HTR-8/SVneo (cell line): ENCODE measurements around the gene RETN.

Source experiments
- DNase-seq: peaks from one replicate; pipeline ENCODE4 v3.0.0; 2011; ENCODE audit warnings: low spot score, mixed read lengths; ENCODE audit not compliant: insufficient read length
- FAIRE-seq: peaks from 2 replicates; lab custom pipeline; 2011; peaks lifted over from hg19 to GRCh38; lab: Jason Lieb, UNC

Gene RETN

DNA sequence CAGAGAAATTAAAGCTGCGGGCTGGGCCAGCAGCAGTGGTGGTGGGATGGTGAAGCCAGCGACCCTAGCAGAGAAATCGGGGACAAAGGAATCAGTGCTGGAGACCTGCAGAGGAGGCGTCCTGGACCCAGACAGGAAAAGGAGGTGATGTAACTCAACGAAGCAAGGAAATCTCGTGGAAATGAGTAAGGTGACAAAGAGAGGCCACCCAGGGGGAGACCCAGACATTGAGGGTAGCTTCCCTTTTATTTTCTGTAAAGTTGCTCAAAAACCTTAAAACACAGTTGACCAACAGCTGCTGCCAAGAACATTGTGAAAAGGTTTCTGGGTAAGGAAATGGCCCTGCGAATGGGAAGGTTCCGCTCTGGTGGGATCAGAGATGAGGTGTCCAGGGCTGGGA is 13.3 kb upstream of the RETN start:
- DNase-seq (no peak), FAIRE-seq (no peak)

DNA sequence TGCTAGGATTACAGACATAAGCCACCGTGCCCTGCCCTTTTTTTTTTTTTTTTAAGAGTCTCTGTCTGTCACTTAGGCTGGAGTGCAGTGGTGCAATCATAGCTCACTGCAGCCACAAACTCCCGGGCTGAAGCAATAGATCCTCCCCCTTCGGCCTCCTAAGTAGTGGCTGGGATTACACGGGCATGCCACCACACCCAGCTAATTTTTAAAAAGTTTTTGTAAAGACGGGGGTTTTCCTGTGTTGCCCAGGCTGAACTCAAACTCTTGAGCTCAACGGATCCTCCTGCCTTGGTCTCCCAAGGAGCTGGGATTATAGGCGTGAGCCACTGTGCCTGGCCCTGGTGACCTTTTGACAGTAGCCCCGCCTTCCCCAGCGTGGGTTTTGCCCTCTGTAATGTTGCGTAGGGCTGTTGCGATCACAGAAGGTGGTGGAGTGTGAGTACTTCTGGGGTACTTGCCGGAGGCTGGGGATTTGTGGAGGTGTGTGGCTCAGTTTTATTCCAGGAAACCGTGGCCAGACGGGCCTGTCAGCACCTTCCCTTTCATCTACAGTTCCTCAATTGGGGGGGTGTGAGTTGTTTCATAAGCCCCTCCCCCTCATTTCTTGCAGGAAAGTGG is 11.6 kb upstream of the RETN start:
- DNase-seq (no peak), FAIRE-seq (no peak)

DNA sequence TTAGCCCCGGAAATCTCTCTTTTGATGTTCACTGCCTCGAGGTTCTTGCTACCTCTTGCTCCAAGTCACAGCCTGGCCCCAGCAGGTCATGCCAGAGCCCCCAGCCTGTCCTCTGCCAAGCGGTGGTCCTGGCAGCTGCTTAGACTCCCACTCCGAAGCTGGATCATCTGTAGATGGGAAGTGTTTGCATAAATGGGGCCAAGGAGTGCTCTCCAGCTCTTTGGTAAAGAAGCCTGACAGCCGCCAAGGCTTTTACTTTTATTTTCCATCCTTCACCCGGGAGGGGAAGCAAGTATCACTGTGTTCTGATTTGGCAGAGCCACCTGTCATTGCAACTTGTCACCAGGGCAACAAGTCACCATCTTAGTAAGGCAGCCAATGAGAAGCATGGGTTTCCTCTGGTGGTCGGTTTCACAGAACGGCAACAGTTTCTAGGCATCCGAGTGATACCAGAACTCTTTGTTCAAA is 10.6 kb upstream of the RETN start:
- FAIRE-seq (no peak), DNase-seq (no peak)

DNA sequence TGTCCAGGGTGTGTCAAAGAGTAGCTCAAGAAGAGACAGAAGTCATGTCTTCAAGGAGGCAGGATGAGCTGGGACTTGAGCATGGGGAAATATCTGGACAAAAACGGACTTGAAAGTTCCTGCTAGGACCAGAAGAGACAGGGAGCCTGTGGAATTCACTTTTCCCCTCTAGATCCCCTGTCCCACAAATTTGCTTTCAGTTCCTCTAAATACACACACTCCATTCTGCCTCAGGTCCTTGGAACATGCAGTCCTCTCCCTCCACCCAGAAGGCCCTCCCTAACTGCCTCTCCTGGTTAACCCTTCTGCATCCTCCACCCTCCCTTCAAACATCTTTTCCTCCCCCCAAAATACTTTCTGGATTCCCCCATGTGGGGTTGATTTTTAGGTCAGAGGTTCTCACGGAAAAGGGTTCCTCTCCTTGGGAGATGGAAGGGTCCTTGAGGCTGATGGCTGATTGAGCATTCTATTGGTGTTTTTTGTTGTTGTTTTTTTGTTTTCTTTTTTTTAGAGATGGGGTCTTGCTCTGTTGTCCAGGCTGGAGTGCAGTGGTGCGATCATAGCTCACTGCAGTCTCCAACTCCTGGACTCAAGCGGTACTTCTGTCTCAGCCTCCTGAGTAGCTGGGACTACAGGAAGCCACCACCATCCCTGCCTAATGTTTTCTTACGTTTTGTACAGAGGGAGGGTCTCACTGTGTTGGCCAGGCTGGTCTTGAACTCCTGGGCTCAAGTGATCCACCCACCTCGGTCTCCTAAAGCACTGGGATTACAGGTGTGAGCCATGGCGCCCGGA is 6.9 kb upstream of the RETN start:
- FAIRE-seq (no peak), DNase-seq (no peak)

DNA sequence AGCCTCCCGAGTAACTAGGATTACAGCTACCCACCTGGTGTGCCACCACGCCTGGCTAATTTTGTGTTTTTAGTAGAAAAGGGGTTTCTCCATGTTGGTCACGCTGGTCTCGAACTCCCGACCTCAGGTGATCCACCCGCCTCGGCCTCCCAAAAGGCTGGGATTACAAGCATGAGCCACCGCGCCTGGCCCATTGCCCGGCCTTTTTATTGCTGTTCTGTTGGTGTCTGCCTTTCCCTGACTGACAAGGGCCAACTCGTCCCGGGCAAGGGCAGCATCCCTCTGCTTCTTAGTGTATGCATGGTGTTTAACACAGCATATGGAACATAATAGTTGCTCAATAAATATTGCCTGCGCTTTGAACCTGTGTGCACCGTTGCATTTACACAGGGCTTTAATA is 6.2 kb upstream of the RETN start:
- FAIRE-seq = no peak
- DNase-seq = no peak

DNA sequence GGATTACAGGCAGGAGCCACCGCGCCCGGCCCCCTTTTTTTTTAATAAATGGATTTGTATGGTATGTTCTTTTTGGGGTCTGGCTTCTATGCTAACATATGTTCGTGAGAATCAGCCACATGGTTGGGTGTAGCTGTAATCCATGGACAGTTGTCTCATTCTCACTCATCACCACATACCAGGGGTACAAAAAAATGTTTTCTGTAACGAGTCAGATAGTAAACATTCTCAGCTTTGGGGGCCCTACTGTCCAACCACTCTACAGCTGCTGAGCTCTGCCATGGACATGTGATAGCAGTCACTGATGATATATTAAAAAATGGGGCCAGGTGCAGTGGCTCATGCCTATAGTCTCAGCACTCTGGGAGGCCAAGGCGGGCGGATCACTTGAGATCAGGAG is 5.1 kb upstream of the RETN start:
- no peak for FAIRE-seq
- no peak for DNase-seq

DNA sequence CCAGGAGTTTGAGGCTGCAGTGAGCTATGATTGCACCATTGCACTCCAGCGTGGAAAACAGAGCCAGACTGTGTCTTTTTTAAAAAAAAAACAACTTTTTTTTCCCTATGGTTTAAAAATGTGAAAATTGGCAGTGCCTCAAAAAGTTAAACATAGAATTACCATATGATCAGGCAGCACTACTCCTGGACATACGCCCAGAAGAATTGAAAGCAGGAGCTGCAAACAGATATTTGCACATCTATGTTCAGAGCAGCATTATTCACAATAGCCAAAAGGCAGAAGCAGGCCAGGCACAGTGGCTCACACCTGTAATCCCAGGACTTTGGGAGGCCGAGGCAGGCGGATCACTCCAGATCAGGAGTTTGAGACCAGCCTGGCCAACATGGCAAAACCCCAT is 3.8 kb upstream of the RETN start:
- DNase-seq (no peak), FAIRE-seq (no peak)

DNA sequence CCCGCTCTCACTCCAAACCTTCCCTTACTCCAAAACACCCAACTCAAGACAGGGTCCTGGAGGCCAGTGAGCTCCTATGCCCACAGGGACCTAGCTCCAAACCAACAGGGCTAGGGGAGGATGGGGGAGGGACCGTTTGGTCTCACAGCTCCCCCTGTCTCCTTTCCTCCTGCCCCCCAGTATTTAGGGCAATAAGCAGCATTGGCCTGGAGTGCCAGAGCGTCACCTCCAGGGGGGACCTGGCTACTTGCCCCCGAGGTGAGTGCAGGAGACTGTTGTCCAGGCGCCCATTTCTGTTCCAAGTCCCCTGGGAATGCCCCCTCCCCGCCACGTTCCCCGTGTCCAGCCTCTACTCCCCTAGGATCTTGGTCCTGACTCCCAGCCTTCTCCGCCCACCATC is 792 bp downstream of the RETN start:
- no peak for FAIRE-seq

DNA sequence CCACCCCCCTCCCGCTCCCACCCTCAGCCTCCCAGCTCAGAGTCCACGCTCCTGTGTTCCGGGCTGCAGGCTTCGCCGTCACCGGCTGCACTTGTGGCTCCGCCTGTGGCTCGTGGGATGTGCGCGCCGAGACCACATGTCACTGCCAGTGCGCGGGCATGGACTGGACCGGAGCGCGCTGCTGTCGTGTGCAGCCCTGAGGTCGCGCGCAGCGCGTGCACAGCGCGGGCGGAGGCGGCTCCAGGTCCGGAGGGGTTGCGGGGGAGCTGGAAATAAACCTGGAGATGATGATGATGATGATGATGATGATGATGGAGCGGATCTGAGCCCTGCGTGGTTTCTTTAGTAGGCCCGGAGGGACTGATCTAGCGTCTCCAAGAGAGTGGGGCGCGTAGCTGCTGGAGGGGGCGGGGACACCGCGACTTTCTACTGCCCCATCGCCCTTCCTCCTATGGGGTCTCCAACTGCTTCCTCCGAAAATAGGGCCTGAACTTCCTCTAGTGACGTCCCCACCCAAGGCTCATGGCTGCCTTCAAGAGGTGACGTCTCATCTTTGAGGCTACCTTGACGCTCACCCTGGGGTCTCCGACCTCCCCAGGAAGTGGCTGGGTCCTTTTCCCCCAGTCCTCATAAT is 1.4 kb downstream of the RETN start:
- DNase-seq = no peak
- no peak for FAIRE-seq

More for the DNA sequence above, 792 bp downstream of the RETN start:
- DNase-seq = no peak

DNA sequence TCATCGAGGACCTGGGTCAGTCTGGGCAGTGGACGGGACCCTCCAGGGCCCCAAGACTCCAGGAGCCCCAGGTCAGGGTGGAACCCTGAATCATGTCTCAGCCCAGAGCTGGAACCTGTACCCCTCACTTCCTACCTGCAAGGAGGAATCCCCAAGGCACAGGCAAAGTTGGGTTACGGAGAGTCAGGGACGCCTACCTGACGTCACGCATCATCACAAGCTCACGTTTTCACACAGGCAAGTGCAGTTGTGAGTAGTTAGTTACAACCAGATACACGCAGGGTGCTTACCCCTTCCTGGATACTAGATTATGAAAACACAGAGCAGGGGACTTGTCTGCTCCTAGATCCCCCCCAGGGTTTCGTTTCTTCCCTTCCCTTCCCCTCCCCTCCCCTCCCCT is 1.9 kb downstream of the RETN start:
- FAIRE-seq = no peak

DNA sequence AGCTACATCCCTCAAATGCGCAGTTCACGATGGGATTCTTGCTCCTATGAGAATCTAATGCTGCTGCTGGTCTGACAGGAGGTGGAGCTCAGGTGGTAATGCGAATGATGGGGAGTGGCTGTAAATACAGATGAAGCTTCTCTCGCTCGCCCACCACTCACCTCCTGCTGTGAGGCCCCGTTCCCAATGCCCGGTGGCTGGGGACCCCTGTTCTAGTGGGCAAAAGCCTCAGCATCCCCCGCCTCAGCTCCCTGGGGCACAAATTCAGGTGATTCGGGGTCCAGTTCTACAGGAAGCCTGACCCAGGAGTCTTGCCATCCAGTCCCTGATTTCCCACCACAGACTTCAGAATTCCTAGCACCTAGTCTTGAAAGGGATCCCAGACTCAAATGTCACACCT is 3.7 kb downstream of the RETN start:
- FAIRE-seq (no peak), DNase-seq (no peak)

More for the DNA sequence above, 1.9 kb downstream of the RETN start:
- no peak for DNase-seq

DNA sequence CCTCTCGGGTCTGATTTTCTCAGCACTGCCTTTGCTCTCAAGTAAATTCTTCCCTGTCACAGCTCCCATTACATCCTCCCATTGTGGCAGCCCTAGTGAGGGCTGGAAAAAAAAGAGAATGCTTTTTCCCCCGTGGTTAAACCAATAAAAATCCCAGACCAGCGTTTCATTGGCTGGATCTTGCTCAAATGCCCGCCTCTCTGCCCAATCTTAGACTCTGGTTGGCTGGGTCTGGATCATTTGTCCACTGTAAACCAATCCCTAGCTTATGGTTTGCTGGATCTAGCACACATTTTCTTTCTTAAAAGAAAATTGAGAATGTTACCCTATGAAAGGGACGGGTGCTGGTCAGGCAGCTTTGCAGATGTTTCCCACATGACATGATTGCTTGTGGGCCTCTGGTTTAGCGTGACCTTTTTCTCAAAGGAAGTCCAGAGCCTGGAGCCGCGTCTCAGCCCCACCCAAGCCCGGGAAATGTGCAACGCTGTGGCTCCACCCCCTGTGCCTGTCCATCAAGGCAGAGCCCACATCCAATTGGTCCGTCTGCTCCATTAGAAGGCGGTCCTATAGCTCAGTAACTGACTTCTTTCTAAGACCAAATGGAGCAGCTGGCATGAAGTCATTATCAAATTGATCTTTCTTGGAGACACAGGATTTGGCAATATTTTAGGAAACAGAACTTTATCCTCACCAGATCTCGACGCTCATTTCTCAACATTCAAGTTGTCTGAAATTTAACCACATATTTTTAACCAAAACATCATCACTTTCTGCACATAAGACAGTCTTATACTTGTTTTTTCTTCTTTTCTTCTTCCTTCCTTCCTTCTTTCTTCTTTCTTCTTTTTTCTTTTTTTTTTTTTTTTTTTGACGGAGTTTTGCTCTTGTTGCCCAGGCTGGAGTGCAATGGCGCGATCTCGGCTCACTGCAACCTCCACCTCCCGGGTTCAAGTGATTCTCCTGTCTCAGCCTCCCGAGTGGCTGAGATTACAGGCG is 5.5 kb downstream of the RETN start:
- peak; percentile 36 for FAIRE-seq
- peak; percentile 75 for DNase-seq

DNA sequence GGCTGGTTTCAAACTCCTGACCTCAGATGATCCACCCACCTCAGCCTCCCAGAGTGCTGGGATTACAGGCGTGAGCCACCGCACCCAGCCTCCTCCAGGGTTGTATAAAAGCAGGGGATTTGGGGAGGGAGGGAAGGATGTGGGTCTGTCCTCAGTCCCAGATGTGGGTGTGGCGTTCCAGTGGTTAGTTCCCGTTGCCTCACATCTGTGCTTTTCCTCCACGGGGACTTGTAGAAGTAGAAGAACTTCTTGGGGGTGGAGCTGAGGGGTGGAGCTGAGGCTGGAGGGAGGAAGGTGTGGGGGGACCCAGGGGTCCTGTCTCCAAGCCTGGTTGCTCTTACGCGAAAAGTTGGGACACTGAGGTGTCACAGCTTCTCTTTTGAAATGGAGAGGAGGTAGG is 7.5 kb downstream of the RETN start:
- FAIRE-seq = no peak
- no peak for DNase-seq

DNA sequence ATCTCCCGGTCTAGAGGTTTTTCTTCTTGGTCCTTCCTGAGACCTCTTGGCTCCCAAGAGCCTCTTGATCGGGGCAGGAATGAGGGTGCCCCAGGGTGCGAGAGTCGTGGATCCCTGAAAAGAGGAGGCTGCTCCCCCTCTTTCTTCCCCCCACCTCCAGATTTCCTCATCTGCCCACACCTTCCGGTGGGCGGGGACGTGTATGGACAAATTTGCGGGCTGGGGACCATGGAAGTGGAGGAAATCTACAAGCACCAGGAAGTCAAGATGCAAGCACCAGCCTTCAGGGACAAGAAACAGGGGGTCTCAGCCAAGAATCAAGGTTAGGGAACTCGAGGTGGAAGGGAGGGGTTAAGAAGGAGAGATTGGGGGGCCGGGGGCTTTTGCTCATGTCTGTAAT is 8.0 kb downstream of the RETN start, which contains the start of gene MCEMP1:
TSS of gene MCEMP1 (plus strand) at position 237 of the 400 bp plus-strand sequence. CDS start at position 268, 31 bp downstream.
- no peak for FAIRE-seq

DNA sequence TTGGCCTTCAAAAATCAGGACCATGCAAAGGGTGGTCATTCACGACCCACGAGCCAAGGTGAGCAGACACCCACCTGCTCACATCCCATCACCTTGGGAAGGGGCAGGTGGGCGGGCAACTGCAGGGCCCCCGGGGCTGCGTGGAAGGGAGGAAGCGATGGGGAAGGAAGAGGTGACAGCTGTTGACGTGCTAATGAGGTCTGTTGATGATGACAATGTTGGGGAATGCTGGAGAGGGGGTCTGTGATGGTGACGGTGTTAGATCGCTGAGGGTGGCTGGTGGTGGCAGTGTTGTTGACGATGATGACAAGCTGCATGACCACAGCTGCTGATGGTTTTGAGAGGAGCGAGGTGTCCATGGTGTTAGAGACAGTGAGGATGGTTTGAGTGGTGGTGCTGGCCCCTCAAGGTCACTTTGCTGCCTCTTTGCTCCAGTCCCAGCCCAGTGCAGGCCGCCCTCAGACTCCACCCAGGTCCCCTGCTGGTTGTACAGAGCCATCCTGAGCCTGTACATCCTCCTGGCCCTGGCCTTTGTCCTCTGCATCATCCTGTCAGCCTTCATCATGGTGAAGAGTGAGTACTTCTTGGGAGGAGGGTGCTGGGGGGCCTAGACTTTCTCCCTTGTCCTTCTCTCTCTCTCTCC is 8.9 kb downstream of the RETN start:
- DNase-seq = no peak
- FAIRE-seq = no peak

More for the DNA sequence above, 8.0 kb downstream of the RETN start, which contains the start of gene MCEMP1:
- DNase-seq = no peak

DNA sequence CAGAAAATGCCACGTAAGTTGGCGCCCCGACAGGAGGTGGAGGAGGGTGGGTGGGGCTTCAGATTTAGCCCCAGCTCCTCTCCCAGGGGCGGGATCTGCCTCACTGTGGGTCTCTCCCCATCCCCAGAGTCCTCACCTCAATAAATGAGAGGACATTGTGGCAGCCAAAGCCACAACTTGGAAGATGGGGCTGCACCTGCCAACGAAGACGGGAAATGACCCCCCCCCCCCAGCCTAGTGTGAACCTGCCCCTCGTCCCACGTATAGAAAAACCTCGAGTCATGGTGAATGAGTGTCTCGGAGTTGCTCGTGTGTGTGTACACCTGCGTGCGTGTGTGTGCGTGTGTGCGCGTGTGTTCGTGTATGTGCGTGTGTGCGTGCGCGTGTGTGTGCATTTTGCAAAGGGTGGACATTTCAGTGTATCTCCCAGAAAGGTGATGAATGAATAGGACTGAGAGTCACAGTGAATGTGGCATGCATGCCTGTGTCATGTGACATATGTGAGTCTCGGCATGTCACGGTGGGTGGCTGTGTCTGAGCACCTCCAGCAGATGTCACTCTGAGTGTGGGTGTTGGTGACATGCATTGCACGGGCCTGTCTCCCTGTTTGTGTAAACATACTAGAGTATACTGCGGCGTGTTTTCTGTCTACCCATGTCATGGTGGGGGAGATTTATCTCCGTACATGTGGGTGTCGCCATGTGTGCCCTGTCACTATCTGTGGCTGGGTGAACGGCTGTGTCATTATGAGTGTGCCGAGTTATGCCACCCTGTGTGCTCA is 10.3 kb downstream of the RETN start:
- DNase-seq (no peak), FAIRE-seq (peak; percentile 60)

DNA sequence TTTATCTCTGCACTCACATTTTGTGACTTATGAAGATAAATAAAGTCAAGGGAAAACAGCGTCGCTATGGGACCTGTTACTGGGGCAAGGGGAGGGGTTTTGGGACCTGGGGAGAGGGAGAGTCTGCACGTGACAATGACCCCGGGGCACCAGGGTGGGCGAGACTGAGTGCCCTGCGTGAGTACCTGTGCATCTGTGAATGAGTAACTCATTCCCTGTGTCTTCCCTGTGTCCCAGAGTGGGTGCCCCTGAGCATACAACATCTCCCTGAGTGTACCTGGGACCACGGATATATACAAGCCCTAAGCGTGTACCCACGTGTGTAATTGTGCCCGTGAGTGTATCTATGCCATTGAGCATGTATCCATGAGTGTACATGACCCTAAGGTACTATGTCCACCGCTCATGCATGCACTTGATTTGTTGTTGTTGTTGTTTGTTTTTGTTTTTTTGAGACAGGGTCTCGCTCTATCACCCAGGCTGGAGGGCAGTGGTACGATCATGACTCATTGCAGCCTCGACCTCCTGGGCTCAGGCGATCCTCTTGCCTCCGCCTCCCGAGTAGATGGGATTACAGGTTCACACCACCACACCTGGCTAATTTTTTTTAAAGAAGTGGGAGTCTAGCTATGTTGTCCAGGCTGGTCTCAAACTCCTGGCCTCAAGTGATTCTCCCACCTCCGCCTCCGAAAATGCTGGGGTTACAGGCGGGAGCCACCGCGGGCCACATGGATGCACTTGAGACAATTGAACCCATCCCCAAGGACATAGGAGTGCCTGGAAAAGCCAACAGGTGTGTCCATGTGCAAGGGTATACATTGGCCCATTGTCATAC is 11.1 kb downstream of the RETN start:
- FAIRE-seq (peak; percentile 16), DNase-seq (no peak)
